GM19240 (cell line): Measurements from ENCODE around the gene KCNH2.

Source experiments
- DNase-seq: peaks from one replicate; pipeline ENCODE4 v3.0.0; 2011; ENCODE audit warnings: low spot score; ENCODE audit not compliant: insufficient read length

Gene KCNH2

DNA sequence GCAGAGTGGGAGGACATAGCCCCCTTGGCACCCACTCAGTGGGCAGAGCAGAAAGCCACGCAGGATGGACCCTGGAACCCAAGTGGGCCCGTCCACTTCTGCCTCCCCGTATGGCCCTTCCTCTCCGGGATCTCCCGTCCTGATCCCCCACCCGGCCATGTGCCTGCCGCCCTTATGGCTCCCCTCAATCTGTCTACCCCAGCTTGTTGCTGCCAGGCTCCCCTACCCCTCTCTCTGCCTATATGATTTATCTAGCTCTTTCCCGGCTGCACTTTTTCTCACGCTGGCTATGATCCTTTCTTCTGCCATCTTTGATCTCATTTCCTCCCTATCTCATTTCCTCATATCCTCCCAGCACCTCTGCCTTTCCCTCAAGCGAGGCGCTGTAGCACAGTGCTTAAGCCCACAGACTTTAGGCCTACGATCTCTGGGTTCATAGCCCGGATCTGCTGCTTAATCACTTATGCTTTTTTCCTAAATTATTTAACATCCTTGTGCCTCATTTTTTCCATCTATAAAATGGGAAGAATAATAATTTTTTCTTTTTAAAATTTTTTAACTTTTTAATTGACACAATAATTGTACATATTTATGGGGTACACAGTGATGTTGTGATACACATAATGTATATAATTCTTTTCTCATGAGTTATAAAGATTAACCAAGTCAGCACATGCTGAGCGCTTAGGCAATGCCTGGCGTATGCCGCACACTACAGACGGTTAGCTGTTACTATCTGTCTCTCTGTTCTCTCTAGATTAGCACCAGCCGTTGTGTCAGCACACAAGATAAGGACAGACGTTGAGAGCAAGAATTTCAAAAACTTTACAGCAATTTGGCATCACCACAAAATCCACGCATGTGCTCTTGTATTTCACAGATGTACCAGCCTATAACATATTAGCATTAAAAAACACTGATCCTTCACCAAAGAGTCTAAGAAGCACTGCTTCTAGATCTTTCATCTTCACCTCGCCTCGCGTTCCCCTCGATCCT is 18.1 kb downstream of the KCNH2 start:
- DNase-seq, result no peak

DNA sequence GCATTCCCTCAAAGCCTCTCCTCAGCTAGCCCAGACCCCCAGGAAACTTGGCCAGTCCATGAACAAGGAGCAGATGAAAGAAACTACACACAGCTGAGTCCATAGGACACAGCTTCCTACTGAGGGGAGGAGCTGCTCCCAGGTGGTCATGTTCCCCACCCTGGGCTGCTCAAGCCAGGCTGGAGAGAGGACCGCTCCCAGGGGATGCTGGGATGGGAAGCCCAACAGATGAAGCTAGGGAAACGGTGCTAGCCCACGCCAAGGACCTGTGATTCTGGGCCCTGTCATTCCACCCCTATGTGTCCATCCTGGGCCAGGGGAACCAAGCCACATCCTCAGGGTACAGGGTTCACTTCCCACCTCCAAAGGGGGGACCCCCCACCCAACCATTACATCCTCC is 19.0 kb downstream of the KCNH2 start:
- DNase-seq, result no peak

DNA sequence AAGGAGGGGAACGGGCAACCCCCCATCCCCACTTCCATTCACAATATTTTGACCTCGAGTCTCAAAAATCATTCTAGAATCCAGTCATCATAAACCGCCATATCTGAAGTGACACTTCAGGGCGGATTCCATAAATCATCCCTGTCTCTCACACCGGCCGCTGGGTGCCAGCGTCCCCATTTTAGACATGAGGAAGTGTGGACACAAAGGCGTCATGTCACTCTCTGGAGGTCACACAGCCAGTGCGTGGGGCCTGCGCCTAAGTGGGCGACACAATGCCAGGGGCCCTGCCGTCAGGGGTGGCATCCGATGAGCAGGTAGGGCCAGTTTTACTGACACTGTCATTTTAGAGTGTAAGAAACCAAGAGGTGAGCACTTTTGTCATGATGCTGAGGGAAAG is 19.5 kb downstream of the KCNH2 start:
- DNase-seq, result no peak

DNA sequence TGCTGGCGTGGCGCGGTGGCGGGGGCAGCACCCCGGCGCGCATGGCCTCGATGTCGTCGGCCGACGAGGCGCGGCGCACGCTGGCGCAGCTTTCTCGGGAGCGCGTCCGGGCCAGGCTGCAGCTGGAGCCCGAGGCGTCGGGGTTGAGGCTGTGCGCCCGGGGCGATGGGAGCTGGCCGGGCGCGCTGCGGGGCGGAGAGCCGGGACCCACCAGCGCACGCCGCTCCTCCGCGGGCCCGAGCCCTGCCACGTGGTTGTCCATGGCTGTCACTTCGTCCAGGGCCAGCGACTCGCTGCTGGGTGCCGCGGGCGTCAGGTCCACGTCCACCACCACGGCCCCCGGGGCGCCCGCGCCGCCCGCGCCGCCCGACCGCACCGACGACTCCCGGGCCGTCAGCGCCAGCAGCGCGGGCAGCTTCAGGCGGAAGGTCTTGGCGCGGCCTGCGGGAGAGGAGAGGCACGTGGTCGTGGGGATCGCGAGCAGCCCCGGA is 20.0 kb downstream of the KCNH2 start:
- no peak for DNase-seq

DNA sequence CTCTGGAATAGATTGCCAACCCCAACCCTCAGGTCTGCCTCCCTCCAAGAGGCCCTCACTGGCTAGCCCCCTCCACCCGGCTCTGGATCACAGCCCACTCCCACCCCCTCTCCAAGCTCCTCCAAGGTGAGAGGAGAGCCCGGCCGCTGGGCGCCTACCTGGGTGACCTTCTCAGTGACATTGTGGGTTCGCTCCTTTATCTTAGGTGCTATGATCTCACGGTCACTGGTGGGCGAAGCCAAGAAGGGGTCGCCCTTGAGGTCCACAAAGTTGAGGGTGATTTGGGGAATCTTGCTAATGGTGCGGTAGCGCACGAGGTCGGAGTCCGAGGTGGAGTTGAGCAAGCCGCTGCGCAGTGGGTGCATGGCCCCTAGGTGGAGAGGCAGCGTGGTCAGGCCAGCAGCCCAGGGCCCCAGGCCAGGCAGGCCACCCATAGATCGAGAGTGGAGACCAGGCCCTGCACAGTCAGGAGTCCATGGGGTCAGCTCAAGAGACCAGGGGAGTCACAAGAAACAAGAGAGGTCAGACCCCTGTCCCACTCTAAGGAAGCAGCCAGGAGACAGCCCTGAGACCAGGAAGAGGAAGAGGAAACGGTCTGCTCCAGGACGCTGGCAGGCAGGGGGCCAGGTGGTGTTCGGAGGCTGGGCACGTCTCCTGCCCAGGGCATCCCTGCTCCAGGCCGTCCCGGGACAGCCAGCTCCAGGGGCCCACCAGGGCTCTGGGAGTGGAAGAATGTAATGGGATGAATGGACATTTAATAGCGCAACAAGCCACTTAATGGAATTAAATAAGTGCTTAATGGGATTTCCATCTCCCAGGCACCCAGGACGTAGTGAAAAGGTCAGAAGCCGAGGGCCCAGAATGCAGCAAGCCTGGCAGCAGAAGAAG is 20.7 kb downstream of the KCNH2 start:
- no peak for DNase-seq

- no peak for DNase-seq
These were observed 21.6 kb downstream of the KCNH2 start for GRCh38 chr7:150956395-150957132.

GRCh38 chr7:150955519-150956394 is 22.4 kb downstream of the KCNH2 start:
- DNase-seq, result no peak

GRCh38 chr7:150954986-150955518 is 23.1 kb downstream of the KCNH2 start:
- no peak for DNase-seq

- no peak for DNase-seq
These were observed 23.7 kb downstream of the KCNH2 start for GRCh38 chr7:150954201-150954985.

DNA sequence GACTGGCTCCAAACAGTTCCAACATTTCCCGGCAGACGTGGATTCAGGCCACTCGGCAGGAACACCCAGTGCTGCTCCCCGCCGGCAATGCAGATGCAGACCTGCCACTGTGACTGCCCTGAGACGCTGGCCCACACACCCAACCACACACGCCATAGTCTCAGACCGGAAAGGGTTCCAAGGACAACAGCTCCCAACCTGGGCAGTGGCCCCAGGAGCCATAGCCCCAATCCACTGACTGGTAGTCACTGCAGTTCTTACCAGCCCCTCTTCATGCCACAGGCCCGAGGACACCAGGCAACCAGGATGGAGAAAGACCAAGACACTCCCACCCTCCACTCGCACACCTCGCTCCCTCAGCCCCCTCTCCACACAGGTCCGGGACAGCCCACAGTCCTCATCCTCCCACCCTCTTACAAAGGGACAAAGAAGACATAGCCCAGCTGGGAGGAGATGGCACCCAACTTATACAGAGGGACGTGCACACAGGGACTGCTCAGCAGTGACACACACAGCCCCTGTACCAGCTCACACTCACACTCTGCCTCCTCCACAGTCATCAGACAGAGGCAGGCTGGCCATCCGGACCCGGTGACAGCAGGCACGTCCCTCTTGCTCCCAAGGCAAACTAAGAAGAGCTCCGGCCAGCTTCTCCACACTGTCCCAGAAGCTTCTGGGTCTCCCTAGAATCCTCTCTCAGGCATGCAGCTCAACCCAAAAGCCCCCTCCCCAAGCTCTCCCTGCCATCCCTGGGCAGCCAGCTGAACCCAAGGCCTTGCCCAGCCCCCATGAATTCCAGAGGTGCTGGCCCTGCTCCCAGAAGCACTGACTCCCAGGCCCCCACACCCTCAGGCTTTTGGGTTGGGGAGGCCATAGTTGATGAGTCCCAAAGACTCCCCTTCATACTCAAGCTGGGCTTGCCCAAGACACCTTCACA is 24.8 kb downstream of the KCNH2 start:
- DNase-seq, result no peak

DNA sequence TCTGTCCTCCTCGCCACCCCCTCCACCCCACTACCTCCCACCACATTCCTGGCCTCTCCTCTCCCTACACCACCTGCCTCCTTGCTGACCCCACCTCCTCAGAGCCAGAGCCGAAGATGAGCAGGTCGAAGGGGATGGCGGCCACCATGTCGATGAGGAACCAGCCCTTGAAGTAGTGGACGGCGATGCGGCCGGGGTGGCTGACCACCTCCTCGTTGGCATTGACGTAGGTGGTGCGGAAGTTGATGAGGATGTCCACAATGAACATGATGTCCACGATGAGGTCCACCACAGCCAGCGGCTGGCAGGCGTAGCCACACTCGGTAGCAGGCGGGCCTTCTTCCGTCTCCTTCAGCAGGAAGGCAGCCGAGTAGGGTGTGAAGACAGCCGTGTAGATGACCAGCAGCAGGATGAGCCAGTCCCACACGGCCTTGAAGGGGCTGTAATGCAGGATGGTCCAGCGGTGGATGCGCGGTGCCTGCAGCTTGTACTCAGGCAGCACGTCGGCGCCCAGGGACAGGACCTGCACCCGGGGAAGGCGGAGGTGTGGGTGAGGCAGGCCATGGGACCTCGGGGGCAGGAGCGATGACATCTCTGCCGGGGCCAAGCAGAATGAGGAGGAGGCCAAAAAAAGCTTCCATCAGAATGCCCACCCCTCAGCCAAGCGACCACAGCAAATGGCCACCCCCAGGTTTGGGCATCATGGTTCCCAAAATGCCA is 25.6 kb downstream of the KCNH2 start:
- no peak for DNase-seq

GRCh38 chr7:150951521-150951920 is 26.6 kb downstream of the KCNH2 start:
- DNase-seq, result no peak

DNA sequence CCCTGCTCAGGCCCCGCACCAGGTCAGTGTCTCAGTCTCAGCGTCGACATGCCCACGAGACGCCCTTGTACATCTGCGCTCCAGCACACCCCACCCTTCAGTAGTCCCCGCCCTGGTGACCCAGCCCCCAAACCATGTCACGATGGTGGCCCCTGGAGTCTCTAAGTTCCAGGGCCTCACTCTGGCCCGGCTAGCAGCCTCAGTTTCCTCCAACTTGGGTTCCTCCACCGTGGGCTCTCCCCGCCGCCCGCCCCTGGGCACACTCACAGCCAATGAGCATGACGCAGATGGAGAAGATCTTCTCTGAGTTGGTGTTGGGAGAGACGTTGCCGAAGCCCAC is 27.0 kb downstream of the KCNH2 start:
- no peak for DNase-seq

DNA sequence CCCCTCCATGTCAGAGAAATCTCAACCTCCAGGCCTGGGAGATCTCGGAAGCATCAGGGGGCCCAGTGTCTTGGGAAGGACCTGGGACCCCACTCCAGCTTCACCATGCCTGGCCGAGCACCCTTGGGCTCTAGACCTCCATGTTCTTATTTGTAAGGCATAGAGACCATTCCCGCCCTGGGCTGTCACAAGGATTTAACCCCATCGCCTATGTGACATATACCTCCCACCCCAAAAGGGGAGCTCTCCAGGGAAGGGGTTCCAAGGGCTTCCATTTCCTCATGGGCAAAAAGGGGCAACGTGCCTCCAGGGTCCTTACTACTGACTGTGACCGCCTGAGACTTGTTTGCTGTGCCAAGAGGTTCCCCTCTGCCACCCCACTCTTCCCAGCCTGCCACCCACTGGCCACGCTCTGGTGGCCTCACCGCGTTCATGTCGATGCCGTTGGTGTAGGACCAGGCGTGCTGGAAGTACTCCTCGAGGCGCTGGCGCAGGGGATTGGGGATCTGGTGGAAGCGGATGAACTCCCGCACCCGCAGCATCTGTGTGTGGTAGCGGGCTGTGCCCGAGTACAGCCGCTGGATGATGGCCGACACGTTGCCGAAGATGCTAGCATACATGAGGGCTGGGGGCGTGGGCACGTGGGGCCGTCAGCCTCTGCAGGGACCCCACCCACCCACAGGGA is 27.5 kb downstream of the KCNH2 start:
- DNase-seq, result no peak

- DNase-seq, result no peak
These were observed 28.1 kb downstream of the KCNH2 start for GRCh38 chr7:150949971-150950491.

DNA sequence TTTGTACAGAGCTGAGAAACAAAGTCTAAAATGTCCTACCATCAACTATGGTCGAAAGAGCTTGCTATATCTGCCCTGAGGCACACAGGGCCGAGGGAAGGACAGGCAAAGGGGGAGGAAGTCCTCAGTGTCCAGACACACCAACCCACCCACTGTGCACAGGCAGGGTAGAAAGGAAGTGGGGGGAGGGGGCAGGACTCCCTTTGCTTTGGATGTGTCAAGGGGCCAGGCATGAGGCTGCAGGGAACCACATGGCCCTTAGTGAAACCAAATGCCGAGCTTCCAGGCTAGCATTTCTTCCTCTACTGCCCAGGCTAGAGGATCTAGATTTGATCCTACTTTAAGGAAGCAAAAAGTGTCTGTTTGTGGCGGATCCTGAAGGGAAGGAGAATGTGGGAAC is 28.6 kb downstream of the KCNH2 start:
- DNase-seq, result no peak

GRCh38 chr7:150948791-150949251 is 29.3 kb downstream of the KCNH2 start:
- DNase-seq, result no peak
